Trophoblast cell (in vitro differentiated cells and primary cell): ENCODE results near the gene ADCYAP1R1.
"Not testable (repeated sequence)": the region's sequence is repeated elsewhere in the genome, so short reads cannot be mapped to it uniquely, and the experiment has no call there.

Source experiments
- DNase-seq, 2 donors: peaks; one replicate each; pipeline ENCODE4 v3.0.0-alpha.2; 2016
- H2AFZ ChIP-seq: 2 replicates; pipeline ENCODE4 v1.6.1; 2013; ENCODE audit warnings: low read length, moderate library complexity, mild to moderate bottlenecking; ENCODE audit not compliant: insufficient read depth, poor library complexity
- H2AK5ac ChIP-seq: 2 replicates; pipeline ENCODE4 v1.6.1; 2013; ENCODE audit warnings: mild to moderate bottlenecking, low read length
- H2BK120ac ChIP-seq: 2 replicates; pipeline ENCODE4 v1.6.1; 2013; ENCODE audit warnings: low read length, mild to moderate bottlenecking, moderate library complexity; ENCODE audit not compliant: insufficient read depth, poor library complexity
- H2BK12ac ChIP-seq: 2 replicates; pipeline ENCODE4 v1.6.1; 2013; ENCODE audit warnings: mild to moderate bottlenecking, low read length, moderate library complexity
- H2BK5ac ChIP-seq: 2 replicates; pipeline ENCODE4 v1.6.1; 2013; ENCODE audit warnings: low read length, low read depth, moderate library complexity, mild to moderate bottlenecking; ENCODE audit not compliant: poor library complexity
- H3K14ac ChIP-seq: 2 replicates; pipeline ENCODE4 v1.6.1; 2013; ENCODE audit warnings: mild to moderate bottlenecking, low read length
- H3K18ac ChIP-seq: 2 replicates; pipeline ENCODE4 v1.6.1; 2013; ENCODE audit warnings: mild to moderate bottlenecking, low read length
- H3K23ac ChIP-seq: 2 replicates; pipeline ENCODE4 v1.6.1; 2013; ENCODE audit warnings: low read length
- H3K27ac ChIP-seq: 2 replicates; pipeline ENCODE4 v1.5.1; 2013; ENCODE audit warnings: low read depth, mild to moderate bottlenecking, inconsistent platforms, low read length, moderate library complexity
- H3K27me3 ChIP-seq: 2 replicates; pipeline ENCODE4 v1.6.1; 2013; ENCODE audit warnings: inconsistent platforms, mild to moderate bottlenecking, low read length, moderate library complexity; ENCODE audit not compliant: insufficient read depth
- H3K36me3 ChIP-seq, 2 experiments: 1 replicate in 1 of 2; 2 replicates in 1 of 2; pipeline ENCODE4 v1.6.1; 2013; ENCODE audit warnings: low read length in 2 of 2, mild to moderate bottlenecking in 2 of 2, moderate library complexity in 1 of 2; ENCODE audit not compliant: insufficient read depth in 2 of 2, control insufficient read depth in 1 of 2
- H3K4ac ChIP-seq: 2 replicates; pipeline ENCODE4 v1.6.1; 2013; ENCODE audit warnings: low read depth, mild to moderate bottlenecking, low read length, moderate library complexity
- H3K4me1 ChIP-seq, 2 experiments: 1 replicate in 1 of 2; 2 replicates in 1 of 2; pipeline ENCODE4 v1.6.1; 2013; ENCODE audit warnings: low read length in 2 of 2, mild to moderate bottlenecking in 2 of 2, moderate library complexity in 1 of 2; ENCODE audit not compliant: insufficient read depth in 2 of 2, control insufficient read depth in 1 of 2
- H3K4me2 ChIP-seq: 2 replicates; pipeline ENCODE4 v1.6.1; 2013; ENCODE audit warnings: inconsistent platforms, mild to moderate bottlenecking, low read length, moderate library complexity
- H3K4me3 ChIP-seq: 2 replicates; pipeline ENCODE4 v1.5.1; 2013; ENCODE audit warnings: mild to moderate bottlenecking, low read depth, low read length, inconsistent platforms
- H3K79me1 ChIP-seq: one replicate; pipeline ENCODE4 v1.6.1; 2013; ENCODE audit warnings: low read length
- H3K79me2 ChIP-seq: 2 replicates; pipeline ENCODE4 v1.6.1; 2013; ENCODE audit warnings: low read length, mild to moderate bottlenecking; ENCODE audit not compliant: control insufficient read depth, insufficient read depth, poor library complexity
- H3K9ac ChIP-seq: 2 replicates; pipeline ENCODE4 v1.6.1; 2013; ENCODE audit warnings: mild to moderate bottlenecking, low read length
- H3K9me3 ChIP-seq: 2 replicates; pipeline ENCODE4 v1.6.1; 2013; ENCODE audit warnings: low read depth, mild to moderate bottlenecking, control low read depth, inconsistent platforms, low read length; ENCODE audit not compliant: insufficient read depth
- H4K12ac ChIP-seq: 2 replicates; pipeline ENCODE4 v1.6.1; 2013; ENCODE audit warnings: low read depth, mild to moderate bottlenecking, low read length, moderate library complexity
- H4K8ac ChIP-seq: 2 replicates; pipeline ENCODE4 v1.6.1; 2013; ENCODE audit warnings: low read depth, mild to moderate bottlenecking, low read length, moderate library complexity
- H4K91ac ChIP-seq: one replicate; pipeline ENCODE4 v1.6.1; 2013; ENCODE audit warnings: low read depth, mild to moderate bottlenecking, low read length, moderate library complexity
- WGBS: extraction: QIAGEN DNeasy Blood & Tissue Kit; methylation state at CpG from one replicate; pipeline ENCODE4 v1.1.7; 2013; ENCODE audit warnings: missing lambda C conversion rate; ENCODE audit not compliant: insufficient read length, insufficient coverage; ENCODE audit errors: extremely low coverage; 5-methylcytosine and 5-hydroxymethylcytosine counted together

ADCYAP1R1 gene

GRCh38 chr7:31146538-31146937 lies 94.4 kb downstream of the ADCYAP1R1 start:
- Histone ChIP-seq H3K9me3 (no peaks in the 10 kb centered on the region), H4K91ac (no peak overlapping the region), H3K14ac (no peak overlapping the region), H2BK5ac (no peak overlapping the region), H3K9ac (no peak overlapping the region), H2BK120ac (no peak overlapping the region), H4K8ac (no peak overlapping the region), H3K79me1 (no peaks in the 10 kb centered on the region), H4K12ac (no peak overlapping the region), H2AFZ (no peak overlapping the region), H3K4me3 (no peak overlapping the region), H2AK5ac (no peak overlapping the region), H3K36me3 (no peaks in the 10 kb centered on the region), H3K4me1 (no peaks in the 10 kb centered on the region), H3K18ac (no peak overlapping the region), H2BK12ac (no peak overlapping the region), H3K4ac (no peak overlapping the region), H3K4me2 (no peak overlapping the region), H3K79me2 (no peaks in the 10 kb centered on the region), H3K23ac (no peak overlapping the region), H3K27ac (no peak overlapping the region), H3K27me3 (no peaks in the 10 kb centered on the region)
- WGBS = no CpG with 5 or more reads among the region's 4 CpGs
- DNase-seq = no peak

GRCh38 chr7:31151849-31152248 lies 99.7 kb downstream of the ADCYAP1R1 start:
- Histone ChIP-seq H3K27ac (no peak overlapping the region), H3K9ac (no peak overlapping the region), H3K4me3 (no peak overlapping the region), H3K23ac (no peak overlapping the region), H2BK12ac (no peak overlapping the region), H3K27me3 (no peaks in the 10 kb centered on the region), H3K18ac (no peak overlapping the region), H4K8ac (no peak overlapping the region), H2AFZ (no peak overlapping the region), H3K4ac (no peak overlapping the region), H3K4me2 (no peak overlapping the region), H4K12ac (no peak overlapping the region), H4K91ac (no peak overlapping the region), H3K79me1 (no peaks in the 10 kb centered on the region), H3K36me3 (no peaks in the 10 kb centered on the region), H3K4me1 (no peaks in the 10 kb centered on the region), H2BK120ac (no peak overlapping the region), H2AK5ac (no peak overlapping the region), H3K9me3 (no peaks in the 10 kb centered on the region), H3K14ac (no peak overlapping the region), H2BK5ac (no peak overlapping the region), H3K79me2 (no peaks in the 10 kb centered on the region)
- WGBS = no CpG with 5 or more reads among the region's 2 CpGs
- DNase-seq = no peak

GRCh38 chr7:31153318-31153717 lies 101.2 kb downstream of the ADCYAP1R1 start:
- H3K9me3 ChIP-seq, H2BK120ac ChIP-seq, H3K27ac ChIP-seq, H3K4ac ChIP-seq, H4K12ac ChIP-seq, H2BK5ac ChIP-seq, H3K9ac ChIP-seq, H2BK12ac ChIP-seq, H4K91ac ChIP-seq, H3K27me3 ChIP-seq, H3K4me3 ChIP-seq, H3K79me2 ChIP-seq, H3K4me2 ChIP-seq, H3K14ac ChIP-seq, H3K18ac ChIP-seq, H3K36me3 ChIP-seq, H2AFZ ChIP-seq, H3K23ac ChIP-seq, H4K8ac ChIP-seq, H2AK5ac ChIP-seq, H3K79me1 ChIP-seq, H3K4me1 ChIP-seq, DNase-seq: not testable (repeated sequence)
- no CpG with 5 or more reads among the region's 20 CpGs for WGBS

GRCh38 chr7:31160941-31161340 lies 108.8 kb downstream of the ADCYAP1R1 start:
- no peak overlapping the region for H4K91ac ChIP-seq
- no peak overlapping the region for H3K4ac ChIP-seq
- H3K9ac ChIP-seq = no peak overlapping the region
- H2BK120ac ChIP-seq = no peak overlapping the region
- H3K36me3 ChIP-seq = no peaks in the 10 kb centered on the region
- H3K27me3 ChIP-seq = no peaks in the 10 kb centered on the region
- no peak overlapping the region for H3K18ac ChIP-seq
- no peak overlapping the region for H3K4me3 ChIP-seq
- no peak overlapping the region for H4K8ac ChIP-seq
- no peaks in the 10 kb centered on the region for H3K79me1 ChIP-seq
- H2BK12ac ChIP-seq = no peak overlapping the region
- peak; percentile 55 to 75 for DNase-seq
- H3K79me2 ChIP-seq = no peaks in the 10 kb centered on the region
- no peaks in the 10 kb centered on the region for H3K9me3 ChIP-seq
- H3K14ac ChIP-seq = no peak overlapping the region
- no peak overlapping the region for H2AFZ ChIP-seq
- no peak overlapping the region for H4K12ac ChIP-seq
- no peak overlapping the region for H3K23ac ChIP-seq
- H2AK5ac ChIP-seq = no peak overlapping the region
- H3K27ac ChIP-seq = no peak overlapping the region
- no peaks in the 10 kb centered on the region for H3K4me1 ChIP-seq
- H2BK5ac ChIP-seq = no peak overlapping the region
- no peak overlapping the region for H3K4me2 ChIP-seq
- no CpG with 5 or more reads among the region's 5 CpGs for WGBS
